ENCODE data around the gene PRKG1. TPM values are rescaled to one million over a fixed set of nuclear protein-coding genes. Genes with fewer than 3 reads are reported as not detected.

The PRKG1 gene
- total and polyA plus RNA-seq, 2 donors from 2014 or later, result 3.6 to 14.8 TPM

GRCh38 chr10:51106311-51106945 lies 32.1 kb downstream of the PRKG1 start:
- Histone ChIP-seq H3K9me3 (ENCODE audit: control insufficient read depth in 2 of 3, insufficient read depth in 1 of 3, low read length in 3 of 3) (no peaks in the 10 kb centered on the region), H3K4me3 (ENCODE audit: low read length in 3 of 3) (no peak overlapping the region), H3K27me3 (ENCODE audit: control insufficient read depth, insufficient read depth, low read length) (no peaks in the 10 kb centered on the region), H3K4me1 (ENCODE audit: control insufficient read depth in 2 of 3, insufficient read depth in 2 of 3, low read depth in 1 of 3, low read length in 3 of 3) (no peaks in the 10 kb centered on the region), H3K9ac (ENCODE audit: low read length in 3 of 3) (no peak overlapping the region), H3K36me3 (ENCODE audit: control insufficient read depth in 2 of 3, insufficient read depth in 3 of 3, low read length in 3 of 3) (no peaks in the 10 kb centered on the region), H3K27ac (ENCODE audit: low read depth in 2 of 2, low read length in 2 of 2) (no peak overlapping the region)
- intact Hi-C loops (cut with DNase I), result no loop called here
- FAIRE-seq, result no peak
- TF ChIP-seq CTCF (IDR thresholded peaks at IDR 0.05; ENCODE audit: borderline replicate concordance, extremely low read depth, insufficient read depth), result no peak
- no peak for DNase-seq

DNA sequence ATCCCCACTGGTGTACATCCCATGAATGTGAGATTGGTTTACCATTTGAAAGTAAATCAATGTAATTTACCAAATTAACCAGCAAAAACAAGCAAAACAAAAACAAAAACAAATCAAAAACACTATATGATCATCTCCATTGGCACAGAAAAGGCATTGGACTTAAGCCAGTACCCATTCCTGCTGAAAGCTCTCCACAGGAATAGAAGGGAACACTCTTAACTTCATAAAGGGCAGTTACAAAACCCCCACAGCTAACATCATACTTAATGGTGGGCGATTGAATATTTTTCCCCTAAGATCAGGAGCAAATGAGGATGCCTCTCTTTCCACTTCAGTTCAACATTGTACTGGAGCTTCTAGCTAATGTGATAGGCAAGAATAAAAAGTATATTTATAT lies 34.1 kb downstream of the PRKG1 start:
- no peak for TF ChIP-seq CTCF (IDR thresholded peaks at IDR 0.05; ENCODE audit: borderline replicate concordance, extremely low read depth, insufficient read depth)
- intact Hi-C loops (cut with DNase I), result no loop called here
- FAIRE-seq, result no peak

GRCh38 chr10:51109801-51110533 lies 35.7 kb downstream of the PRKG1 start:
- intact Hi-C loops (cut with DNase I), result no loop called here
- TF ChIP-seq CTCF (IDR thresholded peaks at IDR 0.05; ENCODE audit: borderline replicate concordance, extremely low read depth, insufficient read depth), result no peak
- H3K4me3 ChIP-seq (ENCODE audit: low read length in 3 of 3), result no peak overlapping the region
- H3K4me1 ChIP-seq (ENCODE audit: control insufficient read depth in 2 of 3, insufficient read depth in 2 of 3, low read depth in 1 of 3, low read length in 3 of 3), result no peaks in the 10 kb centered on the region
- H3K9me3 ChIP-seq (ENCODE audit: control insufficient read depth in 2 of 3, insufficient read depth in 1 of 3, low read length in 3 of 3), result no peaks in the 10 kb centered on the region
- no peaks in the 10 kb centered on the region for H3K36me3 ChIP-seq (ENCODE audit: control insufficient read depth in 2 of 3, insufficient read depth in 3 of 3, low read length in 3 of 3)
- H3K27me3 ChIP-seq (ENCODE audit: control insufficient read depth, insufficient read depth, low read length), result no peaks in the 10 kb centered on the region
- no peak overlapping the region for H3K27ac ChIP-seq (ENCODE audit: low read depth in 2 of 2, low read length in 2 of 2)
- H3K9ac ChIP-seq (ENCODE audit: low read length in 3 of 3), result no peak overlapping the region
- FAIRE-seq (no peak), DNase-seq (no peak)

More for the DNA sequence above, 34.1 kb downstream of the PRKG1 start:
- H3K9ac ChIP-seq (ENCODE audit: low read length in 3 of 3), result no peak overlapping the region
- H3K4me3 ChIP-seq (ENCODE audit: low read length in 3 of 3), result no peak overlapping the region
- no peak for DNase-seq
- no peaks in the 10 kb centered on the region for H3K4me1 ChIP-seq (ENCODE audit: control insufficient read depth in 2 of 3, insufficient read depth in 2 of 3, low read depth in 1 of 3, low read length in 3 of 3)
- H3K27ac ChIP-seq (ENCODE audit: low read depth in 2 of 2, low read length in 2 of 2), result no peak overlapping the region
- no peaks in the 10 kb centered on the region for H3K9me3 ChIP-seq (ENCODE audit: control insufficient read depth in 2 of 3, insufficient read depth in 1 of 3, low read length in 3 of 3)
- H3K36me3 ChIP-seq (ENCODE audit: control insufficient read depth in 2 of 3, insufficient read depth in 3 of 3, low read length in 3 of 3), result no peaks in the 10 kb centered on the region
- H3K27me3 ChIP-seq (ENCODE audit: control insufficient read depth, insufficient read depth, low read length), result no peaks in the 10 kb centered on the region
